Retinal pigment epithelial cell (primary cell): ENCODE results near the gene FARS2.

ENCODE experiments used
- DNase-seq: peaks from one replicate; pipeline ENCODE4 v3.0.0-alpha.2; 2010; ENCODE audit warnings: low read depth
- H3K4me3 ChIP-seq: 2 replicates; pipeline ENCODE4 v1.5.1; 2011; ENCODE audit warnings: mild to moderate bottlenecking, low read length, control low read depth, moderate library complexity
- CTCF ChIP-seq: conservative IDR thresholded peaks from 2 replicates; pipeline ENCODE4 v1.5.1; 2011; ENCODE audit warnings: low read depth, low read length, control low read depth, inconsistent platforms

The FARS2 gene

GRCh38 chr6:5704708-5705107 lies 443.4 kb downstream of the FARS2 start:
- no peak for DNase-seq
- H3K4me3 ChIP-seq = no peak overlapping the region
- TF ChIP-seq CTCF = no peak

- TF ChIP-seq CTCF = no peak
Observed at GRCh38 chr6:5705252-5705651, 443.9 kb downstream of the FARS2 start.

GRCh38 chr6:5706124-5707033 lies 445.1 kb downstream of the FARS2 start:
- TF ChIP-seq CTCF = no peak
- no peak overlapping the region for H3K4me3 ChIP-seq
- DNase-seq = no peak

More at GRCh38 chr6:5705252-5705651, 443.9 kb downstream of the FARS2 start:
- no peak overlapping the region for H3K4me3 ChIP-seq
- DNase-seq = no peak

GRCh38 chr6:5707281-5708045 lies 446.1 kb downstream of the FARS2 start:
- H3K4me3 ChIP-seq = no peak overlapping the region
- no peak for DNase-seq
- TF ChIP-seq CTCF = no peak

GRCh38 chr6:5710516-5710915 lies 449.2 kb downstream of the FARS2 start:
- no peak for DNase-seq
- TF ChIP-seq CTCF = no peak

GRCh38 chr6:5710936-5711335 lies 449.6 kb downstream of the FARS2 start:
- H3K4me3 ChIP-seq = no peak overlapping the region
- DNase-seq = no peak

More at GRCh38 chr6:5710516-5710915, 449.2 kb downstream of the FARS2 start:
- no peak overlapping the region for H3K4me3 ChIP-seq

More at GRCh38 chr6:5710936-5711335, 449.6 kb downstream of the FARS2 start:
- no peak for TF ChIP-seq CTCF
